Activated T-helper 2 cell treated with anti-CD3 and anti-CD28 coated beads, Interferon-gamma antibody, Interleukin-2, Interleukin-4, amounts not matched to agents 10 μg/mL and 5 μg/mL and 100 μg/mL, durations not matched to agents 14 hours and 24 hours and 36 hours (primary cell): ENCODE results near the gene RHOXF2. TPM values are rescaled to one million over a fixed set of nuclear protein-coding genes. Genes with fewer than 3 reads are reported as not detected.
"Not testable (repeated sequence)": the region's sequence is repeated elsewhere in the genome, so short reads cannot be mapped to it uniquely, and the experiment has no call there.

Experiments
- DNase-seq: peaks from one replicate; pipeline ENCODE4 v3.0.0; 2021; ENCODE audit warnings: low spot score
- H3K27ac Mint-ChIP-seq: one replicate; pipeline ENCODE4 v1.8.0; 2021; ENCODE audit warnings: mixed read lengths
- H3K27me3 Mint-ChIP-seq: one replicate; pipeline ENCODE4 v1.8.0; 2021; ENCODE audit warnings: low read depth, mixed read lengths
- H3K36me3 Mint-ChIP-seq: one replicate; pipeline ENCODE4 v1.8.0; 2021; ENCODE audit warnings: low read depth, mixed read lengths
- H3K4me1 Mint-ChIP-seq: one replicate; pipeline ENCODE4 v1.8.0; 2021; ENCODE audit warnings: low read depth, mixed read lengths
- H3K4me3 Mint-ChIP-seq: one replicate; pipeline ENCODE4 v1.8.0; 2021; ENCODE audit warnings: low read depth, mild to moderate bottlenecking, moderate library complexity, mixed read lengths
- H3K9me3 Mint-ChIP-seq: one replicate; pipeline ENCODE4 v1.8.0; 2021; ENCODE audit warnings: mixed read lengths
- intact Hi-C: fragments of 100-400 bp; cut with micrococcal nuclease; formaldehyde crosslinking; loops from one replicate; pipeline ENCODE4 v1.15.1; 2023
- total RNA-seq: library from RNA; stranded (reverse); gene quantifications from 2 replicates; pipeline ENCODE4 v1.2.3, GENCODE V29; 2022

The RHOXF2 gene, protein sequence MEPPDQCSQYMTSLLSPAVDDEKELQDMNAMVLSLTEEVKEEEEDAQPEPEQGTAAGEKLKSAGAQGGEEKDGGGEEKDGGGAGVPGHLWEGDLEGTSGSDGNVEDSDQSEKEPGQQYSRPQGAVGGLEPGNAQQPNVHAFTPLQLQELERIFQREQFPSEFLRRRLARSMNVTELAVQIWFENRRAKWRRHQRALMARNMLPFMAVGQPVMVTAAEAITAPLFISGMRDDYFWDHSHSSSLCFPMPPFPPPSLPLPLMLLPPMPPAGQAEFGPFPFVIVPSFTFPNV
- not detected in 2 replicates for total RNA-seq

DNA sequence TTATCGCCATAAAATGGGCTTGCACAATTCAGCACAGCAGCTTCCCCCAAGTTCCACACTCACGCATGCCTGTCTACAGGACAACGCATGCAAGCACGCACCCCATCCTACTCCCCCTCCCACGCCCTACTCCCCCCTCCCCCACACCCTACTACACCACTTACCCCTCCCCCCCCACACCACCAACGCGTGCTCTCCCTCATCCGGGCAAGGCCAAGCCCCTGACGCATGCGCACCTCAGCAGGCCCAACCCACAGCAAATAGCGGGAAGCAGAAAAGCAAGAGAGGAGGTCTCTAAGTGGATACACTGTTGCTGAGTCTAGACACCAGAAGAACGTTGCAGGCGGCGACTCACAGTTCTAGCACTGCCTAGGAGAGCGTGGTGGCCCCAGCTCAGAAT lies at the start of gene RHOXF2:
RHOXF2 (plus strand) TSS at position 301 of the 400 bp plus-strand sequence. CDS start 138 bp downstream, outside the sequence.
- H3K9me3 Mint-ChIP-seq, H3K4me3 Mint-ChIP-seq, DNase-seq, intact Hi-C loops, H3K36me3 Mint-ChIP-seq, H3K27ac Mint-ChIP-seq, H3K4me1 Mint-ChIP-seq, H3K27me3 Mint-ChIP-seq: not testable (repeated sequence)

DNA sequence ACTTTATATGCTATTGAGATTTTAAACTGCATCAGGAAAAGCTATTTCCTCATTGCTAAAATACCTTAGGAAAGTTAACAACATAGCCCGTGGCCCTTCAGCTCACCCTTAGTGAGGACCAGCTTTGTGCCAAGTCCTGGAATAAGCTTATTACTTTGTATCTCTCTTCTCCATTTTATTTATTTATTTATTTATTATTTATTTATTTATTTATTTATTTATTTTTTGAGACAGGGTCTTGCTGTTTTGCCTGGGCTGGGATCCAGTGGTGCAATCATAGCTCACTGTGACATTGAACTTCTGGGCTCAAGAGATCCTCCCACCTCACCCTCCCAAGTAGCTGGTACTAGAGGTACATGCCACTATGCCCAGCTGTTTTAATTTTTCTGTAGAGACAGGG lies 49.0 kb upstream of the RHOXF2 start:
- intact Hi-C loops, result no loop called here
- no peak overlapping the region for H3K27ac Mint-ChIP-seq
- no peak for DNase-seq

GRCh38 chrX:120111611-120112010 lies 46.8 kb upstream of the RHOXF2 start:
- Mint-ChIP-seq H3K4me3 (no peak overlapping the region), H3K27ac (no peak overlapping the region), H3K27me3 (no peaks in the 10 kb centered on the region), H3K9me3 (no peaks in the 10 kb centered on the region), H3K36me3 (no peaks in the 10 kb centered on the region), H3K4me1 (no peaks in the 10 kb centered on the region)
- intact Hi-C loops, result no loop called here
- DNase-seq, result no peak

More for the DNA sequence above, 49.0 kb upstream of the RHOXF2 start:
- H3K9me3 Mint-ChIP-seq, result no peaks in the 10 kb centered on the region
- H3K36me3 Mint-ChIP-seq, result no peaks in the 10 kb centered on the region
- H3K27me3 Mint-ChIP-seq, result no peaks in the 10 kb centered on the region
- H3K4me3 Mint-ChIP-seq, result no peak overlapping the region
- no peaks in the 10 kb centered on the region for H3K4me1 Mint-ChIP-seq

DNA sequence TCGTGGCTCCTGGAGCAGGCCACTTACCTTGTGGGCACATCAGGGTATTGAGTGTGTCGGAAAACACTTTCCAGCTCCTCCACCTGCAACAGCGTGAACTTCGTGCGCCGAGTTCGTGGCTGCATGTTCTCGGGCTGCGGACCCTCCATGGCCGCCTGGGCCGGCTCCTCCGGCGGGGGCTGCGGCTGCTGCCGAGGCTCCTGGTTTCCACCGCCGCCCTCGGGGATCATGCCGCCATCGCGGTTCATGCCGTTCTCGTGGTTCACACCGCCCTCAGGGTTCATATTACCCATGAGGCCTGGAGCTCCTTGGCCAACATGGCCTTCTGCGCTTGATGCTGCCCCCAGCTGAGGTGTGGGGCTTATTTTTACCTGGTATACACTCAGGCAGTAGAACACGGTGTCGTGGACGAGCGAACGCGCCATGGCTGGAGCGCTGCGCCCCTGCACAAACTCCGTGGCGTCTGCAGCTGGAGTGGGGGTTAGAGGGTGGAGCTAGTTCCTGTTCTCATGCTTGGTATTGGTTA lies 42.9 kb upstream of the RHOXF2 start, which contains the start of gene RHOXF1:
RHOXF1 (minus strand) TSS at position 476 of the 526 bp plus-strand sequence; CDS start at position 425, 51 bp downstream.
- Mint-ChIP-seq H3K36me3 (no peaks in the 10 kb centered on the region), H3K27me3 (no peaks in the 10 kb centered on the region), H3K27ac (no peak within 1 kb of the TSS), H3K9me3 (no peaks in the 10 kb centered on the region), H3K4me1 (no peaks in the 10 kb centered on the region), H3K4me3 (no peak within 1 kb of the TSS)
- intact Hi-C loops, result no loop called here
- no peak for DNase-seq

DNA sequence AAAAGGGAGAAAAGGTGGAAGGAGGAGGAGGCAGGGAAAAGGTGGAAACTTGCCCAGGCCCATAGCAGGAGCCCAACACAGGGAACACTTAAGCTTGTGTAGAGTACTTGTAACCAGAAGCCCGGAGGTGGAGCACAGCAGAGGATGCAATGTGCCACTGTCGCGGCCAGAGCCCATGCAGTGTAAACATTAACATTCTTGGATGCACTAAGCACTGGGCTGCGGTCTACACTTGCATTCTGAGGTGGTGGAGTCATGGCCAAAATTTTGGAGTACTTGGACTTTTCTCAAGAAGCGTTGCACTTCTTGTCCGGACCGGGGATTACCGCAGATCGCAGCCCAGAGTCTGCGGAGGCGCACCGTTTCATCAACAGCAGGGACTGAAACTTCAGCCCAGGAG lies 38.2 kb upstream of the RHOXF2 start:
- no peaks in the 10 kb centered on the region for H3K27me3 Mint-ChIP-seq
- no peak overlapping the region for H3K27ac Mint-ChIP-seq
- H3K9me3 Mint-ChIP-seq, result no peaks in the 10 kb centered on the region
- no peak for DNase-seq
- H3K4me3 Mint-ChIP-seq, result no peak overlapping the region
- intact Hi-C loops, result no loop called here
- no peaks in the 10 kb centered on the region for H3K36me3 Mint-ChIP-seq
- H3K4me1 Mint-ChIP-seq, result no peaks in the 10 kb centered on the region

GRCh38 chrX:120125444-120125843 lies 33.0 kb upstream of the RHOXF2 start:
- H3K27me3 Mint-ChIP-seq, result no peaks in the 10 kb centered on the region
- H3K27ac Mint-ChIP-seq, result no peak overlapping the region
- H3K9me3 Mint-ChIP-seq, result no peaks in the 10 kb centered on the region
- no peak overlapping the region for H3K4me3 Mint-ChIP-seq
- no peaks in the 10 kb centered on the region for H3K36me3 Mint-ChIP-seq
- DNase-seq, result no peak
- no peaks in the 10 kb centered on the region for H3K4me1 Mint-ChIP-seq
- intact Hi-C loops, result no loop called here

DNA sequence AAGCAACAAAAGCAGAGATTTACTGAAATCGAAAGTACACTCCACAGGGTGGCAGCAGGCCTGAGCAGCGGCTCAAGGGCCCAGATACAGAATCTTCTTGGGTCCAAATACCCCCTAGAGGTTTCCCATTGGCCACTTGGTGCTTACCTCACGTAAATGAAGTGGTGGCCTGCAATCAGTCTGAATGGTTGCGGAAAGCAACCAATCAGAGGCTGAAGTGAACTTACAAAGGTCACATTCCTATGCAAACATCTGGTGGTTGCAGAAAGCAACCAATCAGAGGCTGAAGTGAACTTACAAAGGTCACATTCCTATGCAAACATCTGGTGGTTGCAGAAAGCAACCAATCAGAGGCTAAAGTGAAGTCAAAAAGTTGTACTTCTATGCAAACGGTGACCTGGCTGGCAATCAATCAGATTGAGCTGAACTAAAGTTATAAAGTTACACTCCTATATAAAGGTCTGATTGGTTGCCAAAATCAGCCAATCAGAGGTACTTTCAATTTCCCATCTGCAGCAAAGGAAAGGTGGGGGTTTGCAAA lies 30.0 kb upstream of the RHOXF2 start:
- H3K9me3 Mint-ChIP-seq, H3K27me3 Mint-ChIP-seq, H3K4me3 Mint-ChIP-seq, intact Hi-C loops, H3K27ac Mint-ChIP-seq, H3K4me1 Mint-ChIP-seq, DNase-seq, H3K36me3 Mint-ChIP-seq: not testable (repeated sequence)

DNA sequence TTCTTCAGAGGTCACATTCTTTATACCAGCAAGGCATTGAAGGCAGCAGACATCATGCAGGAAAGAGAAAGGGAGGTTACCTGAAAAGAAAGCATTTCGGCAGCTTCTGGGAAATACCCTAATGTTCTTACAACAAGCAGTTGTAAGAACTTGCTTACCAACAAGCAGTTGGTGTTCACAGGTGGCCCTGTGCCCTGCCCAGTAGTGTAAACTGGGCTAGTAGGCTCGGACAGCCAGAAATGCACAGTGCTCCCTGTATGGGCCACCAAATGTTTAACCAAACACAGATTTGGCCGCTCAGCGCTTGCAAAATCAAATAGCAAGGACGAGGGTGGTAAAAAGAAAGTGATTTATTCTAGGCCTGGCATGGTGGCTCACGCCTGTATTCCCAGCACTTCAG lies 22.3 kb upstream of the RHOXF2 start:
- DNase-seq, result no peak
- Mint-ChIP-seq H3K36me3 (no peaks in the 10 kb centered on the region), H3K9me3 (no peaks in the 10 kb centered on the region), H3K27me3 (no peaks in the 10 kb centered on the region), H3K4me3 (no peak overlapping the region), H3K4me1 (no peaks in the 10 kb centered on the region), H3K27ac (no peak overlapping the region)
- intact Hi-C loops, result no loop called here

DNA sequence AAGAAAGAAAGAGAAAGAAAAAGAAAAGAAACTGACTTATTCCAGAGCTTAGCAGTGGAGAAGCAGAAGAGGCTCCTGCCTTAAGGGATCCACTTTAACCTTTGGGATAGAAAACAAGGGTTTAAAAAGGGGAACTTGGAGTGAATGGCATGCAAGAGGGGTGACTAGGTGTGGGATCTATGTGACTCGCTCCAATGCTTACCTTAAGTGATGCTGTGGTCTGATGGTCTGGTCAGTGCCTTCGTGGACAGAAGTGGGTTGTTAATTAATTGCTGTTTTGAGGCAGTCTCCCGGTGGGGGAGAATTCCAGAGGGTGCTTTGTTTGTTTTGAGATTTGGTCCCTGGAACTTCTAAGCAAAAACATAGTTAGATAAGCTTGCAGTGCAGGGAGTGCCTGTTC lies 21.6 kb upstream of the RHOXF2 start:
- H3K4me1 Mint-ChIP-seq, result no peaks in the 10 kb centered on the region
- H3K27me3 Mint-ChIP-seq, result no peaks in the 10 kb centered on the region
- intact Hi-C loops, result no loop called here
- no peak for DNase-seq
- no peaks in the 10 kb centered on the region for H3K9me3 Mint-ChIP-seq
- H3K27ac Mint-ChIP-seq, result no peak overlapping the region
- no peaks in the 10 kb centered on the region for H3K36me3 Mint-ChIP-seq
- no peak overlapping the region for H3K4me3 Mint-ChIP-seq

DNA sequence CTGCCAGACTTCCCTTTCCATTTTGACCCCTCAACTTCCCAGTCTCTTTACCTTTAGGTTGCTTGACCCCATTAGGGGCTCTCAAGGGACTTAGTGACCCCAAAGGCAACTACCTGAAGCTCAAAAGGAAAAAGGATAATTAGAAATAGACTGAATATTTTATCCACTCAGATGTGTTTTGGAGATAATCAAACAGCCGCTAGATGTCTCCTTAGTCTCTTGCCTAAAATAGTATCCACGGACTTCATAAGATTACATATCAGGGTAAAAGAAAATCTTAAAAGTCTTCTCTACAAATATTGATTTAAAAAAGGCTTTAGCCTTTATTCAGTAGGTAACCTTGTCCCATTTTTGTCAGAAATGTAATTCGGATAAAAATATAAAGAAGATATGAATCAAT lies 21.0 kb upstream of the RHOXF2 start:
- intact Hi-C loops, result no loop called here
- no peak for DNase-seq

DNA sequence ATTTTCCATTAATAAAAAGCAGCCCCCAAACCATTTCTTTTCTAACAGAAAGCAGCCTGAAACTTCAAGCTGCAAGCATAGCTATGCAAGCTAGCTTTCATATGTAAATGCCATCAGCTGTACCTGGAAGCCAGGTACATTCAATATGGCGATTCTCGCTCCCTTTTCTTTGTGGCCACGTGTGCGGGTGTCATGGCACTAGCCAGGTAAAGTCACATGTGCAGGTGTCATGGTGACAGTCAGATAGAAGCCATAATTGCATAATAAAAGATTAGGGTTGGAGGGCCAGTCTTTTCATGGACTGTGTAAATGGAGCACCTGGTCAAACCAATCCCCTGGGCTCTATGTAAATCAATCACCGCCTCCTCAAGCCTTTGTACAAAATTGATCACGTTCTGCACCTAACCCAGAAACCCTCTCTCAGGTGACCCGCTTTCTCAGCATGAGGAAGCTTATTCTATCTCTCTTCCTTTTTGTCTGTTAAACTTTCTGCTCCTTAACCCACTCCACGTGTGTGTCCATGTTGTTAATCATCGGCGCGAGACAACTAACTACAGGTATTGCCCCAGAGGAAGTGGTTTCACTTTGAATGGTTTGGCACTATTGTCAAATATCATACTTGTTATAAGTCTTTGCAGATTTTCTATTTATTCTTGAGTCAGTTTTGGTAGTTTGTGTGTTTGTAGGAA lies 18.0 kb upstream of the RHOXF2 start:
- DNase-seq, result no peak
- intact Hi-C loops, result no loop called here
- Mint-ChIP-seq H3K27me3 (no peaks in the 10 kb centered on the region), H3K36me3 (no peaks in the 10 kb centered on the region), H3K4me3 (no peak overlapping the region), H3K9me3 (no peaks in the 10 kb centered on the region), H3K27ac (no peak overlapping the region), H3K4me1 (peaks cover 9% of the 10 kb centered on the region)

More for the DNA sequence above, 21.0 kb upstream of the RHOXF2 start:
- no peak overlapping the region for H3K27ac Mint-ChIP-seq
- no peaks in the 10 kb centered on the region for H3K9me3 Mint-ChIP-seq
- no peaks in the 10 kb centered on the region for H3K4me1 Mint-ChIP-seq
- H3K36me3 Mint-ChIP-seq, result no peaks in the 10 kb centered on the region
- H3K4me3 Mint-ChIP-seq, result no peak overlapping the region
- H3K27me3 Mint-ChIP-seq, result no peaks in the 10 kb centered on the region

- Mint-ChIP-seq H3K36me3 (no peaks in the 10 kb centered on the region), H3K27me3 (no peaks in the 10 kb centered on the region), H3K4me3 (no peak overlapping the region), H3K9me3 (peaks cover 7% of the 10 kb centered on the region), H3K4me1 (peaks cover 16% of the 10 kb centered on the region), H3K27ac (no peak overlapping the region)
- no peak for DNase-seq
- intact Hi-C loops, result no loop called here
Measured at GRCh38 chrX:120144178-120144844, 14.1 kb upstream of the RHOXF2 start.
